GM21723 (cell line): ENCODE data around the gene HOXA7.

Experiments used
- ATAC-seq: cut with Tn5 transposase; IDR thresholded peaks from one replicate; pipeline ENCODE4 v1.9.1; 2021; ENCODE audit warnings: mild to moderate bottlenecking, moderate library complexity; ENCODE audit not compliant: unreplicated experiment

HOXA7 gene

GRCh38 chr7:27182861-27183681, 26.6 kb upstream of the HOXA7 start:
- ATAC-seq, result no peak

- no peak for ATAC-seq
Measured at GRCh38 chr7:27182285-27182841, 25.9 kb upstream of the HOXA7 start.

GRCh38 chr7:27181795-27182275, 25.4 kb upstream of the HOXA7 start:
- no peak for ATAC-seq

- ATAC-seq, result no peak
Measured at GRCh38 chr7:27180431-27181420, 24.3 kb upstream of the HOXA7 start.

GRCh38 chr7:27179503-27180430, 23.3 kb upstream of the HOXA7 start:
- ATAC-seq, result no peak

- no peak for ATAC-seq
Measured at GRCh38 chr7:27179030-27179429, 22.6 kb upstream of the HOXA7 start.

GRCh38 chr7:27178366-27178765, 21.9 kb upstream of the HOXA7 start:
- no peak for ATAC-seq

DNA sequence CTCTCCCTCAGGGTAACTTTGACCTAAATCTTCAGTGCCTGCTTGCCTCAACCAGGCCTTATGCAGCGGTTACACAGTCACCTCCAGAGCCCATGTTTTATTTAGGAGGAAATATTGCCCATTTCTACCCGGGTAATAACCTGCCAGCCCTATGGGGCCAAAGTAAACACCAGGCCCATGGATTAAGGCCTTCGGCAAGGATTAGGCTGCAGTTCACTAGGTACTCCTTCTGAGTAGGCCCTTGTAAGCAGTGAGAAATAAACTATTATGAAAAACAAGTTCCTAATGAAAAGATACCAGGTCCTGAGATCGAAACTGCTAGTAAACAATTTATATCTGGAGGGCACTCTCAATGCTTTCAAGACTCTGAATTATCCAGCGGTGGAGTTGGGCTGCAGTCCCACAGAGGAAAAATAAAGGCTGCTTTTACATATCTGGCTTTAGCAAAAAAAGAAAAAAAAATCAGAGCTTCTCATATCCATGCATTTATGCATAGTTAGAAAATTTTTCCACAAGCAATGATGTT, 21.4 kb upstream of the HOXA7 start:
- no peak for ATAC-seq

DNA sequence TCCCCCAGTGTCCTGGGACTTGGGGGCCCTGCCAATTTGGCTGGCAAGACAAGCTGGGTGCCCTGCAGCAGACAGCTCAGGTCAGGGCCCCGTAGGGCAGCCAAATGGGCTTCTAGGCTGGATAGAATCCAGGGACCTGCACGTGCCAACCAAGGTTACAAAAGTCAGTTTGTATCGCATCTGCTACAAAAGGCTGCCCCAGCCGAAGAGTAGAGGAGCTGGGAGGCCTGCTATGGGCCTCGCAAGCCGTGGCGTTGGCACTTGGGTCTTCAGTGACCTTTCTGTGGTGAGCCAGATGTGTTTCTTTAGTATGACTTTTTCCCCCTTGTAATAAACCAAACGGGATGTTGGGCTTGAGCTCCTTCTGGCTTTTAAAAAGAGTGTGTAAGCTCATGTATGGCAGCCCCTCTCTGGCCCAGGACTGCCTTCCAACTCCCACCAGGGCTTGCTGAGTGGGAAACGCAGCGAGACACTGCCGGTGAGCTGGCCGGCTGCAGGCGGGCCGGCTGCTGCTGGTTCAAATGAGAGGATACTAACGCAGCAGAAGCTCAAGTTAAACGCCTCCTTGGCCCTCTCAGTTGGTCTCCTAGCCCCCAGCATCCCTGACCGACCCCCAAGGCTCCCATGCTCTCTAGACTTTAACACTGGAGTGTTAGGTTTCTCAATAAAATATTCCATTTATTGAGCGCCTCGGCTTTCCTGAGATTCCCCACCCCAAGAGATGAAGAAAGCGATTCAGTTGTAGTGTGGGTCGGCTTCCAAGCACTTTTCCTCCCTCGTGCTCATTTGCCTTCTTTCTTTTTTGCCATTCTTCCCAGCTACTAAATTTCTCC, 20.7 kb upstream of the HOXA7 start:
- no peak for ATAC-seq

- no peak for ATAC-seq
Measured at GRCh38 chr7:27176524-27176845, 20.0 kb upstream of the HOXA7 start.

DNA sequence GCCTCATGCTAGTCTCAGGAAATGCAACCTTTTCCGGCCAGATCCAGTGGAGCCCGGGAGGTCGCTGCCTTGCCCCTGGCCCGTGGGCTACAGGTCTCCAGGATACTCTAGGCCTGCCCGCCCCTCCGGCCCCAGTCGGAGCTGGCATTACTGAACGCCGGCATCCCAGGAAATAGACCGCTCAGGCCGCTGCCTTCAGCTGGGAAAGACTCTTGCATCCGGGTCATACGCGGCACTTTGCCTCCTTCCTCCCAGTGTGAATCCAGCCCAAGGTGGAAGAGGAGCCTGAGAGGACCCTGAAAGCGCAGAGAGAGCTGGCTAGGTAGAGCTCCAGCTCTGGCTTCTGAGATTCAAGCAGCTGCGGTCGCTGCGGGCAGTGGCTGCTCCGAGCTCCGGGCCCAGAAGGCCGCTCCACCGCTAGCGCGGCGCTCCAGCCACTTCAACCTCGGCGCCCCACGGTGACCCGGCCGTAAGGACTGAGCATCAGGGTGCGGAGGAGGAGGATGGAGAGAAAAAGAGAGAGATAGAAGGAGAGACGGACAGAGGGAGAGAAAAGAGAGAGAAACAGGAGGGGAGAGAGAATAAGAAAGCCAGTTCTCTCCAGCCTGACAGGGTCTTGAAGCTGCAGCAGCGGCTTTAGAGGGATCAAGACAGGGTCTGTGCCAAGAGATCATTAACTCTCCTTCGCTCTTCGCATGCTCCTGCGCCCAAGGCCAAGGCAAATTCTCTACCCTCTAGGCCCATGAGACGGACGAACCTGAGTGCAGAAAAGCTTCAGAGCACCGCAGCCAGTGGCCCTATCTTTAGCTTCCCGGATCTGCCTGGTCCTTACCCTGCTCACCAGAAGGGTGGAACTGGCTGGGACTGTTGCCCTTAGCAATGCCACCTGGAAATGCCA, 19.4 kb upstream of the HOXA7 start:
- ATAC-seq, result no peak

- ATAC-seq, result no peak
Measured at GRCh38 chr7:27174874-27175625, 18.6 kb upstream of the HOXA7 start.

- no peak for ATAC-seq
Measured at GRCh38 chr7:27173956-27174873, 17.7 kb upstream of the HOXA7 start, which contains the start of gene HOXA10. TSS of gene HOXA10 (minus strand) at chr7:27174320. CDS start at chr7:27174306, 14 bp downstream.

GRCh38 chr7:27173511-27173955, 17.1 kb upstream of the HOXA7 start:
- ATAC-seq, result no peak

- no peak for ATAC-seq
Measured at GRCh38 chr7:27172823-27173510, 16.5 kb upstream of the HOXA7 start.

GRCh38 chr7:27172315-27172774, 15.9 kb upstream of the HOXA7 start:
- ATAC-seq, result no peak
